ENCODE data around the gene RORC.

The RORC gene

DNA sequence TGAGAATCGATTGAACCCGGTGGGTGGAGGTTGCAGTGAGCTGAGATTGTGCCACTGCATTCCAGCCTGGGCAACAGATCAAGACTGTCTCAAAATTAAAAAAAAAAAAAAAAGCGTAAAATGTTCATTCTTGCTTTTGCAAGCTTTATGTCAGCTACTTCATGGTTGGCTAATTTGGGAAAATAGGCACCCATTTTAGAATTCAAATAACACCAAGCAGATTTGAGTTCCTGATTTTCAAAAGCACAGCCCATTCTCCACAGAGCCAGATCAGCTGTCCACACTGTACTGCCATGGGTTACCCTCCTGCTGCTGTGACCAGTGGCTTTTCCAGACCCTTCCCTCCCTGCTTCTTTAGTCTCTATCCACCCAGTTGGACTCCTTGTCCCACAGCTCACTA, 17.5 kb upstream of the RORC start:
- DNase-seq (ENCODE audit: low read depth), result no peak
- TF ChIP-seq, protein P1, sequence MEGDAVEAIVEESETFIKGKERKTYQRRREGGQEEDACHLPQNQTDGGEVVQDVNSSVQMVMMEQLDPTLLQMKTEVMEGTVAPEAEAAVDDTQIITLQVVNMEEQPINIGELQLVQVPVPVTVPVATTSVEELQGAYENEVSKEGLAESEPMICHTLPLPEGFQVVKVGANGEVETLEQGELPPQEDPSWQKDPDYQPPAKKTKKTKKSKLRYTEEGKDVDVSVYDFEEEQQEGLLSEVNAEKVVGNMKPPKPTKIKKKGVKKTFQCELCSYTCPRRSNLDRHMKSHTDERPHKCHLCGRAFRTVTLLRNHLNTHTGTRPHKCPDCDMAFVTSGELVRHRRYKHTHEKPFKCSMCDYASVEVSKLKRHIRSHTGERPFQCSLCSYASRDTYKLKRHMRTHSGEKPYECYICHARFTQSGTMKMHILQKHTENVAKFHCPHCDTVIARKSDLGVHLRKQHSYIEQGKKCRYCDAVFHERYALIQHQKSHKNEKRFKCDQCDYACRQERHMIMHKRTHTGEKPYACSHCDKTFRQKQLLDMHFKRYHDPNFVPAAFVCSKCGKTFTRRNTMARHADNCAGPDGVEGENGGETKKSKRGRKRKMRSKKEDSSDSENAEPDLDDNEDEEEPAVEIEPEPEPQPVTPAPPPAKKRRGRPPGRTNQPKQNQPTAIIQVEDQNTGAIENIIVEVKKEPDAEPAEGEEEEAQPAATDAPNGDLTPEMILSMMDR (IDR thresholded peaks at IDR 0.05; ENCODE audit: control insufficient read depth, extremely low read depth, insufficient read depth), result no peak
- no peak overlapping the region for H3K4me3 ChIP-seq (ENCODE audit: low read depth, low read length)

DNA sequence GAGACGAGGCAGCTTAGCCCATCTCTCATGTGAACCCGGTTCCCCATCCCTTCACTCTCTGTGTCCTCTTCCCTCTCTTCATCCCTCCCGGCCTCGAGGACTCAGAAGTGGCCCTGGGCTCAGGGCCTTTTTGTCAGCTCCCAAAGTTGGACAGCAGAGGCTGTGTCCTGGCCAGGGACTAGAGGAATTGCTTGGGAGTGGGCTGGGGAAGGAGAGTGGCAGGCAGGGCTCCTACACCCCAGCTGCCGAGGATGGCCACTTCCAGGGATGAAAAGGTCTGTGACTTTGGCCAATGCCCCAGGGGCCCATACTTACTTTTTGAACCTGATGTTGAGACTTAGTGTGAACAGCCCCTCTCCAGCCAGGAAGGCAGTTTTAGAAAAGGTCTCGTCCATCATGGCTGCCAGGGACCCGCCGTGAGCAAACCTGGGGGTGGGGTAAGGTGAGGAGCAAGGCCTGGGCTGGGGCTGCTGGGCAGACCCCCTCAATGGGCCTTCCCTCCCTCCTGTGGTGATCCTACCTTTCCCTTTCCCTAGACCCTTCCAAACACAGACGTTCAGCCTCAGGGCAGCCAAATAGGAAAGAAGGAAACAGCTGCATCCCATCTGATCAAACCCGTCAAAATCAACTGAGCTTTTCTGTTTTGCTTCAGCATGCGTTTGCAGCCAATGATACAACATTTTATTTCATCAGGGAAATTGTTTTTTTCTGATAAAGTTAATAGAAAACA, 16.4 kb upstream of the RORC start:
- H3K4me3 ChIP-seq (ENCODE audit: low read depth, low read length), result no peak overlapping the region
- TF ChIP-seq, protein P1 (IDR thresholded peaks at IDR 0.05; ENCODE audit: control insufficient read depth, extremely low read depth, insufficient read depth), result no peak
- DNase-seq (ENCODE audit: low read depth), result no peak

DNA sequence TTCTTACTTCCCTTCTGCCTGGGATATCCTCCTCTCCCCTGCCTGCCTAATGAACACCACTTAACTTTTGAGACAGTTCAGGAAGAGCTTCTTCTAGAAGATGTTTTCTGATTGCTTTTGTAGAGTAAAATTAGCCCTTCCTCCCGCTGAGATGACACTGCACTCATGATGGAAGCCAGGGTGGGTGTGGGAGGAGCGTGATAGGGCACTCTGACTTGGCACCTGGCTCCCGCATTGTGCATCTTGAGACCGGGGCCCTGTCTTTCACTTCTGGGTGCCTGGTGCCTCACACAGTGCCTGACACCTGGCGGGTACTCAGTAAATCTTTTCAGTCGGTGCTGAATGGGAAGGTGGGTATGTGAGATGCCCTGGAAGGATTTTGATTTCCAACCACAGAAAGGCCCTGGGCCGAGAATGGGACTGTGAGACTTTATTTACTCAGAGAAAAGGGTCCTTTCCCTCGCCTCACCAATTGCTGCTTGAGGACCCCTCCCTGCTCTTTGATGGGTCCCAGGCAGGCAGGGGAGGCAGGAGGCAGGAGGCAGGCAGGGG, 15.2 kb upstream of the RORC start:
- DNase-seq (ENCODE audit: low read depth), result no peak
- TF ChIP-seq, protein P1 (IDR thresholded peaks at IDR 0.05; ENCODE audit: control insufficient read depth, extremely low read depth, insufficient read depth), result no peak
- no peak overlapping the region for H3K4me3 ChIP-seq (ENCODE audit: low read depth, low read length)

DNA sequence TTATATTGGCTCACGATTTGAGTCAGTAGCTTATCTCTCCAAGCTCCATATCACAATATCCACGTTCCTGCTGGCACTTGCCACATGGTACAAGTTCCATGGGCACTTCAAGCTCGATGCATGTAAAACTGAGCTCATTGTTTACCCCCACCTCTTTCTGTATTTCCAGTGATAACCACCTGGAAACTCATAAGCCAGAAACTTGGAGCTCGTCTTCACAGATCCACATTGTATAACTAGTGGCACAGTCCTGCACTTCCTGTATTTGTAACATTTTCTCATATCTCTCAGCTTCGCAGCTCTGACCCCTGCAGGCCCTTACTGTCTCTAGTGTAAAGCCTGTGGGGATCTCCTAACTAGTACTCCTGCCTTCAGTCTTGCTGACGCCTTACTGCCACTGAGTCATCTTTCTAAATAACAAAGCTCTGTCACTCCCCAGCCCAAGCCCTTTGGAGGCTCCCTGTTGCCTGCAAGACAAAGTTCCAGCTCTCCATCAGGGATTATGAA, 14.5 kb upstream of the RORC start:
- DNase-seq (ENCODE audit: low read depth), result no peak
- TF ChIP-seq, protein P1 (IDR thresholded peaks at IDR 0.05; ENCODE audit: control insufficient read depth, extremely low read depth, insufficient read depth), result no peak
- H3K4me3 ChIP-seq (ENCODE audit: low read depth, low read length), result no peak overlapping the region

- H3K4me3 ChIP-seq (ENCODE audit: low read depth, low read length), result no peak overlapping the region
- TF ChIP-seq, protein P1 (IDR thresholded peaks at IDR 0.05; ENCODE audit: control insufficient read depth, extremely low read depth, insufficient read depth), result no peak
- DNase-seq (ENCODE audit: low read depth), result no peak
These were observed 11.8 kb upstream of the RORC start for GRCh38 chr1:151843398-151843797.

DNA sequence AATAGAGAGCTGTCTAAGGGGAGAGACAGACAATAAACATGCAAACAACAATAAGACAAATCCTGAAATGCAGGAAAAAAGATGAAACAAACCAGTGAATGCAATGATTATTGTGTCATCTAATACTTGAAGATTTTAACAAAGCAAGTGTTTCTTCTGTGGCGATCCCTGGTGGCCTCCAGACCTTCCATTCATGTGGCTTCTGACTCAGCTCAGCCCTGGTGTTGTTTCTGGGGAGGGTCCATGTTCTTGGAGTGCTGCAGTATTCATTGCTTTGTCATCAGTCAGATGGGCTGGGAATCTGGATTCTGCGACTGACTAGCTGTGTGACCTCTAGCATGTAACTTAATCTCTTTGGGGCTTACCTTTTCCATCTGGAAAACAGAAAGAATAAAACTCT, 9.5 kb upstream of the RORC start:
- TF ChIP-seq, protein P1 (IDR thresholded peaks at IDR 0.05; ENCODE audit: control insufficient read depth, extremely low read depth, insufficient read depth), result no peak
- H3K4me3 ChIP-seq (ENCODE audit: low read depth, low read length), result no peak overlapping the region
- DNase-seq (ENCODE audit: low read depth), result no peak
